IPS-NIHi7 (cell line): ENCODE results near the gene SIRT7.

ENCODE experiments used
- DNase-seq: peaks from one replicate; pipeline ENCODE4 v3.0.0; 2012; ENCODE audit warnings: mixed read lengths; ENCODE audit errors: extremely low spot score

The SIRT7 gene

GRCh38 chr17:81888105-81888987 lies 29.6 kb downstream of the SIRT7 start:
- DNase-seq: no peak

- no peak for DNase-seq
Observed at GRCh38 chr17:81885869-81886548, 32.0 kb downstream of the SIRT7 start.

- DNase-seq: no peak
Observed at GRCh38 chr17:81885454-81885853, 32.5 kb downstream of the SIRT7 start.

- DNase-seq: no peak
Observed at GRCh38 chr17:81884968-81885367, 33.0 kb downstream of the SIRT7 start.

- no peak for DNase-seq
Observed at GRCh38 chr17:81884520-81884919, 33.5 kb downstream of the SIRT7 start.

GRCh38 chr17:81879121-81879520 lies 38.9 kb downstream of the SIRT7 start:
- DNase-seq: no peak

GRCh38 chr17:81878294-81878693 lies 39.7 kb downstream of the SIRT7 start:
- DNase-seq: no peak

- DNase-seq: no peak
Observed at GRCh38 chr17:81877569-81877968, 40.4 kb downstream of the SIRT7 start.

GRCh38 chr17:81871387-81872230 lies 46.4 kb downstream of the SIRT7 start:
- peak; percentile 95 for DNase-seq

- DNase-seq: no peak
Observed at GRCh38 chr17:81870981-81871386, 47.0 kb downstream of the SIRT7 start, which contains the start of gene ARHGDIA. Gene ARHGDIA (minus strand): TSS chr17:81871337. CDS start chr17:81869930, 1,407 bp downstream.

GRCh38 chr17:81870131-81870980 lies 47.6 kb downstream of the SIRT7 start:
- DNase-seq: no peak

GRCh38 chr17:81869221-81870130 lies 48.5 kb downstream of the SIRT7 start:
- DNase-seq: peak; percentile 77

- peak; percentile 50 for DNase-seq
Observed at GRCh38 chr17:81868674-81869220, 49.2 kb downstream of the SIRT7 start.

- no peak for DNase-seq
Observed at GRCh38 chr17:81867991-81868673, 49.8 kb downstream of the SIRT7 start.

- DNase-seq: no peak
Observed at GRCh38 chr17:81867170-81867990, 50.6 kb downstream of the SIRT7 start.

- no peak for DNase-seq
Observed at GRCh38 chr17:81866440-81867169, 51.4 kb downstream of the SIRT7 start.

- no peak for DNase-seq
Observed at GRCh38 chr17:81865733-81866439, 52.1 kb downstream of the SIRT7 start.
